Inferior parietal cortex (tissue), 1 donor: ENCODE measurements around the gene STIM1.

ENCODE experiments used
- DNase-seq: peaks from one replicate; pipeline ENCODE4 v3.0.0-alpha.2; 2016; ENCODE audit errors: extremely low spot score

Gene STIM1

GRCh38 chr11:4068962-4069361, 213.5 kb downstream of the STIM1 start:
- DNase-seq: no peak

DNA sequence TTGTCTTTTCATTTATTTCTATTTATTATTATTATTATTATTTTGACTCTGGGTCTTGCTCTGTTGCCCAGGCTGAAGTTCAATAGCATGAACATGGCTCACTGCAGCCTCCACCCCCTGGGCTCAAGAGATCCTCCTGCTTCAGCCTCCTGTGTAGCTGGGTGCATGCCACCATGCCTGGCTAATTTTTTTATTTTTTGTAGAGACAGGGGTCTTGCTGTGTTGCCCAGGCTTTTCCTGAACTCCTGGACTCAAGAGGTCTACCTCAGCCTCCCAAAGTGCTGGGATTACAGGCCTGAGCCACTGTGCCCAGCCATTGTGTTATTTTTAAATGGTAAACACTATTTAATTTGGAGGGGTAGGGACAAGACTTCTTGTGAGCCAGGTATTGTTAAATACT, 215.9 kb downstream of the STIM1 start:
- no peak for DNase-seq

DNA sequence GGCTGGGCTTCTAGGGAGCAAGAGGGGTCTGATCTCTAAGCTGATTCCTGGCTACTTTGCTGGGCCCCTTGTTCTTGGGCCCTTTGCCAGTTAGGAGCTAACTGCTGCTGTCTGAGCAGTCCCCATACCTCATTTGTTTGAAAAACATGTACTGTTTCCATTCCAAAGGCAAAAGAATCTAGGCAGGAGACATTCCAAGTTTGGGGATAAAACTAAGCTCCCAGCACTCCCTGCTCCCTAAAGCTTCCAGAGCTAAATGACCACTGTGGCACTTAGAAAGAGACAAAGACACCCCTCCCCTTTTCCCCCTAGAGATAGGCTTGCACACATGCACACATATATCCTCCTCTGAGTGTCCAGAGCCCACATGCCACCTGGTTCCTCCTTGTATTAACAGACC, 216.4 kb downstream of the STIM1 start:
- no peak for DNase-seq

DNA sequence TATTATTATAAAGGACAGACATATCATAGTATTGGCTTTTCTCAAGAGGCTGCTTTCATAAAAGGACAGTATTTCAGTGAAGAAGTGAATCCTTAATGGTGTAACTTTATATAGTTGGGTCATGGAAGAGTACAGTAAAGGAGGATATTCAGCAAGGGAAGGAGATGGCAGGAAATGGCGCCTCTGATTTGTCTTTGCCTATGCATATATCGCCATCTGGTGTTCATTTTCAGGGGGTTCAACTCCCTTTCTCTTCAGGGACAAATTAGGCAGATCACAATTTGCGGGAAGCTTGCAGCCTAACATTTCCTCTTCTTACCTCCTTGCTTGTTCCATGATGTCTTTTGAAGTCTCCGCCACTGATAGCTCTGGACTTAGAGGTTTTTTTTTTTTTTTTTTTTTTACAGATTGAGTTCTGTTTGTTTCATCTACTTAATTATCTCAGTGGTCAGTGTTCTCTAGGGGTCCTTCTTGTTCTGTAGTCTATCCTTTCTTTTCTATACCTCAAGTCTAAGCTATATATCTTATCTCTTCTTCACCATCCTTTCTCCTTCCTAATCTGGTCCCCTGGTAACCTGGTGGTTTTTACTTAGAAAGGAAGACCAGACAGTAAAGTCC, 217.3 kb downstream of the STIM1 start:
- peak; percentile 90 for DNase-seq

GRCh38 chr11:4074266-4074665, 218.8 kb downstream of the STIM1 start:
- DNase-seq: no peak

GRCh38 chr11:4076774-4077173, 221.3 kb downstream of the STIM1 start:
- DNase-seq: no peak

DNA sequence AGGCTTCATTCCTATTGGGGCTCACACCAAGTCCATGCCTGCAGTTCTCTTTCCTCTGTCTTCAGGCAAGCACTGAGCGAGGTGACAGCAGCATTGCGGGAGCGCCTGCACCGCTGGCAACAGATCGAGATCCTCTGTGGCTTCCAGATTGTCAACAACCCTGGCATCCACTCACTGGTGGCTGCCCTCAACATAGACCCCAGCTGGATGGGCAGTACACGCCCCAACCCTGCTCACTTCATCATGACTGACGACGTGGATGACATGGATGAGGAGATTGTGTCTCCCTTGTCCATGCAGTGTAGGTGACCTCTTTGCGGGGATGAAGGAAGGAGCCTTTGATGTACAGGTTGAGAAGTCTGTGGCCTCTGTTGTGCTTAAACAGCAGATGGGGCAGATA, 227.7 kb downstream of the STIM1 start:
- DNase-seq: no peak

DNA sequence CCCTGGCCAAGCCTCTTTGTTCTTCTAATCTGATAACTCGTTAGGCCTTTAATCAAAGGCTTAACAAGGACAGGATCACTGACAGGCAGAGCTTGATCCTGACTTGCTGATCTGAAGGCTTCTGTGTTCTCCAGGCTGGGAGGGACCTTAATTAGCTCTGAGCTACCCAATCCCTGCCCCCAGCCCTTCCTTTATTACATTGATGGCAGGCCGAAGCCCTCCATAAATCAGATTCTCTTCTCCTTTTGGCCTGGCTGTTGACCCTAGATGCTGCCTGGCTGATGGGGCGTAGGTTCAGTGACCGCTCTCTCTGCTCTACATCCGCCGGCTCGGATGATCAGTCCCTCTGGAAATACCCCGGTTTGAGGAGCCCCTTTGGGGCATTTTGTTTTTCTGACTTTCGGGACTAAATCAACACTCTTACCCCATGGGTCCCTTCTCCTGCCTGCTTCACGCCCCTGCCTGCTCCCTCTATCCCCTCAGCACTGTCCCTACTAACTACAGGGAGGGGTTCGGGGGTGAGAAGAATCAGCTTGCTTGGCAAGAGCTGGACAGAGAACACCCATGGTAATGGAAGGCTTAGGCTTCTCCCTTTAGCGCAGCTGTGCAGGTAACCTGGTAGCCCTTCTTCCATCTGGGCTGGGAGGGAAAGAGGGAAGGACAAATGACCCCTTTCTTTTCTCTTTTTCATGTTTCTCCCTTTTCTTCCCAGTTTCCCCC, 229.1 kb downstream of the STIM1 start:
- no peak for DNase-seq

DNA sequence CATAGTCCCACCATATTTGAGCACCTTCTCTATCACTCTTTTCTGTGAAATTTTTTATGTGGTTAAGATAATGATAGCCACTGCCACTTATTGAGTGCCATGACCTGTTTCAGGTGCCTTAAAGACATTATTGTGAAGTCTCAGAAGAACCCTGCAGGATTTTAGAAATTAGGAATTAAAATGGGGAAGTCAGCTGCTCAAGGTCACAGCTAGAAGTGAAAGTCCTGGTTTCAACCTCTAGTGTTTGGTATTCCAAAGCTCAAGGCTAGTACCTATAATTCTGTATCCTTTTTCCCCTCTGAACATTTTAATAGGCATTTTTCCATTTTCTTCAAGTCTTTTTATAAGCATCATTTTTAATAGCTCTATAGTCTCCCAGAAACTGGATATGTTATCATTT, 230.1 kb downstream of the STIM1 start:
- DNase-seq: no peak

DNA sequence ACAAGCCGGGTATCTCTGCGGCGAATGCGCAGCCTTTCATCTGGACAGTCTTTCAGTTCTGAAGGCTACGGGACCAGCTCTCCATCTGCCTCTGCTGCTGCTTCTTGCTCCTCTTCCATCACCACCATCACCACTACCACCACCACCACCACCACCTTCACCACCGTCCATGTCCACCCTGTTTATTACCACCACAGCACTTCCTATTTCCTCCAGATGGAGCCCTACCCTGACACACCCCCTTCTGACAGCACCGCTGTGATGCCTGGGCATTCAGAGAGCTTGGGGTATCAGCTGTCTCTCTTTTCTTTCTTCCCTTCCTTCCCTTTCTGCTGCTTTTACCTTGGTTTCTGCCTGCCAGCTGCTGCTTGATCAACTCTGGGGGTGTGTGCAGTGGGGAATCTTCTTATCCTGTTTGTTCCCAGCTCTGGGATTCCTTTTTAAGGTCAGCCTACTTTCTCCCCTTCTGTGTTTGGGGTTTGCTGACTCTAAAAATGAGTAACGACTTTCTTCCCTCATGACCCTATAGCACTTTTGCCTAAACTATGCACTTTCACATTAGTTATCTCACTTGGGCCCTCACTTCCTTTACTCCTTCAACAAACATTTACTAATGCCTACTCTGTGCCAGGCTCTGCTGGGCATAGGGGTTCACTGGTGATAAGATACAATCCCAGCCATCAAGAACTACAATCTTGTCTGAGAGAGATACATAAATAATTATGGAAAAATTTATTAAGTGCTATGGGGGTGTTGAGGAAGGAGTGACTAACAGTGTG, 231.3 kb downstream of the STIM1 start:
- no peak for DNase-seq

GRCh38 chr11:4087551-4087950, 232.1 kb downstream of the STIM1 start:
- DNase-seq: no peak

- no peak for DNase-seq
Observed at GRCh38 chr11:4090258-4090657, 234.8 kb downstream of the STIM1 start.

GRCh38 chr11:4092026-4092425, 236.6 kb downstream of the STIM1 start:
- no peak for DNase-seq

GRCh38 chr11:4093519-4094347, 238.3 kb downstream of the STIM1 start:
- DNase-seq: no peak

- peak; percentile 96 for DNase-seq
Observed at GRCh38 chr11:4094348-4095291, 239.2 kb downstream of the STIM1 start, which contains the start of gene RRM1. TSS of gene RRM1 (plus strand) at chr11:4094799. CDS start at chr11:4095013, 214 bp downstream.

- no peak for DNase-seq
Observed at GRCh38 chr11:4095509-4096230, 240.2 kb downstream of the STIM1 start.

- DNase-seq: no peak
Observed at GRCh38 chr11:4098026-4098621, 242.7 kb downstream of the STIM1 start.

GRCh38 chr11:4102711-4103110, 247.2 kb downstream of the STIM1 start:
- no peak for DNase-seq

GRCh38 chr11:4103269-4103668, 247.8 kb downstream of the STIM1 start:
- no peak for DNase-seq

DNA sequence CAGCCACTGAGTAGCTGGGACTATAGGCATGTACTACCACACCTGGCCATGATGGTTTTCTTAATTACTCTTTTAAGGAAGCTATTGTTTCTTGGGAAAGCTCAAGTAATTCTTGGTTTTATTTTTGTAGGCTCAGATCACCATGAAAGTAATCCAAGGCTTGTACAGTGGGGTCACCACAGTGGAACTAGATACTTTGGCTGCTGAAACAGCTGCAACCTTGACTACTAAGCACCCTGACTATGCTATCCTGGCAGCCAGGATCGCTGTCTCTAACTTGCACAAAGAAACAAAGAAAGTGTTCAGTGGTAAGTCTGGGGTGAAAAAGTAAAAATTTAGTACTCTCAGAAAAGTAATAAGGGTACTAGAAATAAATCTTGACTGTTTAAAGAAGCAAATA, 250.5 kb downstream of the STIM1 start:
- DNase-seq: no peak
